Measurements from ENCODE around the gene TRAPPC2L. TPM values are rescaled to one million over a fixed set of nuclear protein-coding genes. Genes with fewer than 3 reads are reported as not detected.

Gene TRAPPC2L
- total RNA-seq, 1 donor: 57.2 TPM

- no peak for TF ChIP-seq CTCF (IDR thresholded peaks at IDR 0.05; ENCODE audit: insufficient read depth, low read length)
- no peak for DNase-seq (ENCODE audit: low read depth)
- H3K4me3 ChIP-seq (ENCODE audit: low read depth, low read length): no peak overlapping the region
These were observed 38.4 kb downstream of the TRAPPC2L start for GRCh38 chr16:88895335-88895734.

- no peak for DNase-seq (ENCODE audit: low read depth)
- no peak overlapping the region for H3K4me3 ChIP-seq (ENCODE audit: low read depth, low read length)
- no peak for TF ChIP-seq CTCF (IDR thresholded peaks at IDR 0.05; ENCODE audit: insufficient read depth, low read length)
These were observed 39.5 kb downstream of the TRAPPC2L start for GRCh38 chr16:88896238-88897070.

GRCh38 chr16:88897696-88898425 lies 40.9 kb downstream of the TRAPPC2L start:
- no peak for TF ChIP-seq CTCF (IDR thresholded peaks at IDR 0.05; ENCODE audit: insufficient read depth, low read length)
- no peak for DNase-seq (ENCODE audit: low read depth)
- H3K4me3 ChIP-seq (ENCODE audit: low read depth, low read length): no peak overlapping the region

GRCh38 chr16:88899901-88900661 lies 43.2 kb downstream of the TRAPPC2L start:
- no peak overlapping the region for H3K4me3 ChIP-seq (ENCODE audit: low read depth, low read length)
- TF ChIP-seq CTCF (IDR thresholded peaks at IDR 0.05; ENCODE audit: insufficient read depth, low read length): no peak
- DNase-seq (ENCODE audit: low read depth): no peak

GRCh38 chr16:88900662-88901052 lies 43.7 kb downstream of the TRAPPC2L start:
- DNase-seq (ENCODE audit: low read depth): no peak
- no peak for TF ChIP-seq CTCF (IDR thresholded peaks at IDR 0.05; ENCODE audit: insufficient read depth, low read length)

GRCh38 chr16:88901718-88902337 lies 44.9 kb downstream of the TRAPPC2L start:
- no peak for TF ChIP-seq CTCF (IDR thresholded peaks at IDR 0.05; ENCODE audit: insufficient read depth, low read length)

More at GRCh38 chr16:88900662-88901052, 43.7 kb downstream of the TRAPPC2L start:
- H3K4me3 ChIP-seq (ENCODE audit: low read depth, low read length): no peak overlapping the region

More at GRCh38 chr16:88901718-88902337, 44.9 kb downstream of the TRAPPC2L start:
- no peak for DNase-seq (ENCODE audit: low read depth)
- no peak overlapping the region for H3K4me3 ChIP-seq (ENCODE audit: low read depth, low read length)

Data from fibroblast of the aortic adventitia (primary cell).